Fibroblast of the aortic adventitia (primary cell): ENCODE measurements around the gene KCNQ2. TPM values are rescaled to one million over a fixed set of nuclear protein-coding genes. Genes with fewer than 3 reads are reported as not detected.
"Not testable (repeated sequence)": the region's sequence is repeated elsewhere in the genome, so short reads cannot be mapped to it uniquely, and the experiment has no call there.

ENCODE experiments used
- DNase-seq: peaks from one replicate; pipeline ENCODE4 v3.0.0-alpha.2; 2010; ENCODE audit warnings: low read depth
- H3K4me3 ChIP-seq: 2 replicates; pipeline ENCODE4 v1.5.1; 2011; ENCODE audit warnings: low read depth, mild to moderate bottlenecking, control low read depth, low read length, moderate library complexity
- CTCF ChIP-seq: IDR thresholded peaks from 2 replicates; pipeline ENCODE4 v1.5.1; 2011; ENCODE audit warnings: mild to moderate bottlenecking, low read length, control low read depth, inconsistent platforms; ENCODE audit not compliant: insufficient read depth
- total RNA-seq: library from RNA; depleted of rRNA; stranded (reverse); fragments of >200 nt; gene quantifications from 2 replicates; pipeline ENCODE4 v1.2.3, GENCODE V29; 2012; ENCODE audit warnings: low replicate concordance

The KCNQ2 gene
- total RNA-seq, 1 donor: not detected

- no peak overlapping the region for H3K4me3 ChIP-seq
- DNase-seq: no peak
- TF ChIP-seq CTCF: no peak
Observed at GRCh38 chr20:63483834-63484233, 11.4 kb upstream of the KCNQ2 start.

- TF ChIP-seq CTCF: no peak
- no peak for DNase-seq
Observed at GRCh38 chr20:63482021-63482587, 9.6 kb upstream of the KCNQ2 start.

GRCh38 chr20:63481503-63481902 is 9.0 kb upstream of the KCNQ2 start:
- DNase-seq: no peak
- TF ChIP-seq CTCF: no peak
- no peak overlapping the region for H3K4me3 ChIP-seq

More at GRCh38 chr20:63482021-63482587, 9.6 kb upstream of the KCNQ2 start:
- H3K4me3 ChIP-seq: no peak overlapping the region

- DNase-seq, H3K4me3 ChIP-seq: not testable (repeated sequence)
Observed at GRCh38 chr20:63479695-63480419, 7.4 kb upstream of the KCNQ2 start.

GRCh38 chr20:63478346-63479302 is 6.2 kb upstream of the KCNQ2 start:
- no peak overlapping the region for H3K4me3 ChIP-seq
- no peak for TF ChIP-seq CTCF
- no peak for DNase-seq

GRCh38 chr20:63477944-63478343 is 5.5 kb upstream of the KCNQ2 start:
- TF ChIP-seq CTCF: no peak
- no peak overlapping the region for H3K4me3 ChIP-seq
- DNase-seq: no peak
